PC-9 (cell line): ENCODE measurements around the gene STARD7. TPM values are rescaled to one million over a fixed set of nuclear protein-coding genes. Genes with fewer than 3 reads are reported as not detected.

Source experiments
- BruUV-seq: library from RNA; stranded (reverse); fragments of 400-500 nt; replicated peaks from 2 replicates; lab custom pipeline; 2021; lab: Mats Ljungman, UMichigan
- CTCF ChIA-PET: fragments of 300-600 bp; sonication (Branson Sonifier 250); formaldehyde crosslinking; loops from one replicate; lab custom pipeline; 2022; ENCODE audit warnings: antibody characterized with exemption; lab: Charles Lee
- POLR2A ChIA-PET: fragments of 300-600 bp; sonication (Branson Sonifier 250); formaldehyde crosslinking; loops from one replicate; lab custom pipeline; 2022; ENCODE audit warnings: antibody characterized with exemption; ENCODE audit not compliant: unreplicated experiment; lab: Charles Lee
- DNase-seq, 2 experiments: peaks; one replicate each; pipeline versions ENCODE4 v3.0.0 to v3.0.0-alpha.2; 2015 to 2022; ENCODE audit warnings: mixed read lengths in 1 of 2
- H2AFZ ChIP-seq: fragments of 200-600 bp; sonication (generic); 2 replicates; pipeline ENCODE4 v1.8.1; 2017; ENCODE audit warnings: antibody characterized with exemption
- H3F3A ChIP-seq: fragments of 200-600 bp; sonication (generic); 2 replicates; pipeline ENCODE4 v1.8.1; 2017; ENCODE audit warnings: antibody characterized with exemption, mild to moderate bottlenecking, low read depth; ENCODE audit not compliant: insufficient read depth
- H3K27ac ChIP-seq: fragments of 200-600 bp; sonication (generic); 2 replicates; pipeline ENCODE4 v1.6.1; 2016; ENCODE audit warnings: mixed run types
- H3K27me3 ChIP-seq: fragments of 200-600 bp; sonication (generic); 2 replicates; pipeline ENCODE4 v1.6.1; 2016; ENCODE audit warnings: low read depth, mixed run types; ENCODE audit not compliant: insufficient read depth
- H3K36me3 ChIP-seq: fragments of 200-600 bp; sonication (generic); 2 replicates; pipeline ENCODE4 v1.6.1; 2016; ENCODE audit warnings: low read depth, mixed run types
- H3K4me1 ChIP-seq: fragments of 200-600 bp; sonication (generic); replicated peaks from 2 replicates; pipeline ENCODE4 v1.6.1; 2016; ENCODE audit warnings: mixed run types; ENCODE audit not compliant: insufficient read depth
- H3K4me2 ChIP-seq: fragments of 200-600 bp; sonication (generic); 2 replicates; pipeline ENCODE4 v1.6.1; 2017; ENCODE audit warnings: mixed run types
- H3K4me3 ChIP-seq: fragments of 200-600 bp; sonication (generic); 2 replicates; pipeline ENCODE4 v1.6.1; 2016; ENCODE audit warnings: mixed run types
- H3K79me2 ChIP-seq: fragments of 200-600 bp; sonication (generic); 2 replicates; pipeline ENCODE4 v1.6.1; 2017; ENCODE audit warnings: low read depth, mixed run types
- H3K9me2 ChIP-seq: fragments of 200-600 bp; sonication (generic); 2 replicates; pipeline ENCODE4 v1.8.1; 2017; ENCODE audit warnings: mild to moderate bottlenecking; ENCODE audit not compliant: insufficient read depth
- H3K9me3 ChIP-seq: fragments of 200-600 bp; sonication (generic); 2 replicates; pipeline ENCODE4 v1.8.1; 2016; ENCODE audit warnings: low read depth; ENCODE audit not compliant: insufficient read depth
- H4K20me1 ChIP-seq: fragments of 200-600 bp; sonication (generic); 2 replicates; pipeline ENCODE4 v1.8.1; 2017; ENCODE audit not compliant: insufficient read depth
- EZH2 ChIP-seq: fragments of 200-600 bp; sonication (generic); IDR thresholded peaks from 2 replicates; pipeline ENCODE4 v1.8.0; 2017; ENCODE audit warnings: antibody characterized with exemption, low read depth
- intact Hi-C: fragments of 100-400 bp; cut with micrococcal nuclease; formaldehyde crosslinking; loops from one replicate; pipeline ENCODE4 v1.10.0; 2022; ENCODE audit not compliant: unreplicated experiment
- total RNA-seq: library from RNA; stranded (reverse); gene quantifications from 2 replicates; pipeline ENCODE4 v1.2.3, GENCODE V29; 2021
- TF ChIP-seq, protein P1 (sequence below): fragments of 200-600 bp; sonication (generic); conservative IDR thresholded peaks from 2 replicates; pipeline ENCODE4 v1.6.1; 2017; ENCODE audit warnings: mixed run types, antibody characterized with exemption, mild to moderate bottlenecking, moderate library complexity

STARD7 gene
- total RNA-seq, 1 experiment from 2014 or later: 189 TPM

- POLR2A ChIA-PET: interaction anchor here (0.5 to 0.6 kb wide), 2 partner anchors 83 to 356 kb away, joined by 5 to 6 read pairs; no protein-coding TSS in a partner anchor
- Histone ChIP-seq H3K27me3 (no peaks in the 10 kb centered on the region), H4K20me1 (peaks cover 6% of the 10 kb centered on the region), H3K4me3 (no peak overlapping the region), H3K27ac (no peak overlapping the region), H2AFZ (no peak overlapping the region), H3F3A (peaks cover 5% of the 10 kb centered on the region; the same call in 1 of the 2 replicates), H3K79me2 (peaks cover 3% of the 10 kb centered on the region), H3K4me1 (no peaks in the 10 kb centered on the region; the same call in 1 of the 2 replicates), H3K9me3 (no peaks in the 10 kb centered on the region), H3K9me2 (no peaks in the 10 kb centered on the region), H3K36me3 (peaks cover 10% of the 10 kb centered on the region; the same call in 1 of the 2 replicates), H3K4me2 (no peak overlapping the region)
- BruUV-seq: no TSS peak
- CTCF ChIA-PET: no interaction called here
- TF ChIP-seq EZH2: no peak
- peak; percentile 80 to 95 for DNase-seq
- intact Hi-C loops: no loop called here
Measured at GRCh38 chr2:96251721-96252292, 43.2 kb upstream of the STARD7 start.

- Histone ChIP-seq H4K20me1 (peaks cover 5% of the 10 kb centered on the region), H3K4me2 (no peak overlapping the region), H3K27me3 (no peaks in the 10 kb centered on the region), H3K4me3 (no peak overlapping the region), H2AFZ (no peak overlapping the region), H3K4me1 (no peaks in the 10 kb centered on the region; the same call in 1 of the 2 replicates), H3K36me3 (0 out of 2 replicates have a peak, but pooled peaks cover 2% of the 10 kb centered on the region), H3K9me2 (no peaks in the 10 kb centered on the region), H3K27ac (no peak overlapping the region), H3K79me2 (no peaks in the 10 kb centered on the region), H3K9me3 (no peaks in the 10 kb centered on the region), H3F3A (peaks cover 5% of the 10 kb centered on the region; the same call in 1 of the 2 replicates)
- POLR2A ChIA-PET: no interaction called here
- BruUV-seq: no TSS peak
- CTCF ChIA-PET: interaction anchor here (0.6 kb wide), 1 partner anchor 42 kb away, joined by 3 read pairs; the partner anchor contains the start of gene STARD7
- no peak for DNase-seq
- intact Hi-C loops: no loop called here
- TF ChIP-seq EZH2: no peak
- TF ChIP-seq, protein P1, sequence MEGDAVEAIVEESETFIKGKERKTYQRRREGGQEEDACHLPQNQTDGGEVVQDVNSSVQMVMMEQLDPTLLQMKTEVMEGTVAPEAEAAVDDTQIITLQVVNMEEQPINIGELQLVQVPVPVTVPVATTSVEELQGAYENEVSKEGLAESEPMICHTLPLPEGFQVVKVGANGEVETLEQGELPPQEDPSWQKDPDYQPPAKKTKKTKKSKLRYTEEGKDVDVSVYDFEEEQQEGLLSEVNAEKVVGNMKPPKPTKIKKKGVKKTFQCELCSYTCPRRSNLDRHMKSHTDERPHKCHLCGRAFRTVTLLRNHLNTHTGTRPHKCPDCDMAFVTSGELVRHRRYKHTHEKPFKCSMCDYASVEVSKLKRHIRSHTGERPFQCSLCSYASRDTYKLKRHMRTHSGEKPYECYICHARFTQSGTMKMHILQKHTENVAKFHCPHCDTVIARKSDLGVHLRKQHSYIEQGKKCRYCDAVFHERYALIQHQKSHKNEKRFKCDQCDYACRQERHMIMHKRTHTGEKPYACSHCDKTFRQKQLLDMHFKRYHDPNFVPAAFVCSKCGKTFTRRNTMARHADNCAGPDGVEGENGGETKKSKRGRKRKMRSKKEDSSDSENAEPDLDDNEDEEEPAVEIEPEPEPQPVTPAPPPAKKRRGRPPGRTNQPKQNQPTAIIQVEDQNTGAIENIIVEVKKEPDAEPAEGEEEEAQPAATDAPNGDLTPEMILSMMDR: no peak
Measured at GRCh38 chr2:96250188-96250587, 41.6 kb upstream of the STARD7 start.

DNA sequence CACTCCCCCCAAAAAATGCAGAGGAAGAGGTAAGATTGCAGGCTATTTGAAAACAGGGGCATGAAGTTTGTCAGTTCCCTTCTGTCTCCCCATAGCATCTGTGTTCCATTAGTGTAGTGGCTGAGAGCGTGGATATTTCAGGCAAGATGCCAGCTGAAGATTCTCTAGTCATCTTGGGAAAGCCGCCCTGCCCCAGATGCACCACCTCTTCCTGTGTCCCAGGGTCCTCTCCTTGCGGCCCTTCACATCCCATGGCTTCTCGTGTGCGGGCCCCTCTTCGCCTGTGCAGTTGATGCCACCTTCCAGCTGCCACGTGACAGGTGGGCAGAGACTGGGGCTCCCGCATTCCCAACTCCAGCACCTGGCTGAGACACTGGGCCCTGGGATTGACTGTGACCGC, 41.0 kb upstream of the STARD7 start:
- no TSS peak for BruUV-seq
- POLR2A ChIA-PET: no interaction called here
- no peak overlapping the region for H2AFZ ChIP-seq
- no peaks in the 10 kb centered on the region for H3K79me2 ChIP-seq
- DNase-seq: no peak
- H4K20me1 ChIP-seq: no peaks in the 10 kb centered on the region; the same call in 1 of the 2 replicates
- H3K27me3 ChIP-seq: no peaks in the 10 kb centered on the region
- H3K27ac ChIP-seq: no peak overlapping the region
- H3K4me2 ChIP-seq: no peak overlapping the region
- no peaks in the 10 kb centered on the region; the same call in 1 of the 2 replicates for H3K4me1 ChIP-seq
- intact Hi-C loops: no loop called here
- H3F3A ChIP-seq: peaks cover 5% of the 10 kb centered on the region; the same call in 1 of the 2 replicates
- TF ChIP-seq, protein P1: no peak
- TF ChIP-seq EZH2: no peak
- CTCF ChIA-PET: no interaction called here
- H3K9me2 ChIP-seq: no peaks in the 10 kb centered on the region
- H3K4me3 ChIP-seq: no peak overlapping the region
- no peaks in the 10 kb centered on the region for H3K9me3 ChIP-seq
- no peaks in the 10 kb centered on the region for H3K36me3 ChIP-seq
